ENCODE data around the gene CDKAL1.

The CDKAL1 gene

GRCh38 chr6:21132446-21132845 lies 598.2 kb downstream of the CDKAL1 start:
- no peak for DNase-seq

DNA sequence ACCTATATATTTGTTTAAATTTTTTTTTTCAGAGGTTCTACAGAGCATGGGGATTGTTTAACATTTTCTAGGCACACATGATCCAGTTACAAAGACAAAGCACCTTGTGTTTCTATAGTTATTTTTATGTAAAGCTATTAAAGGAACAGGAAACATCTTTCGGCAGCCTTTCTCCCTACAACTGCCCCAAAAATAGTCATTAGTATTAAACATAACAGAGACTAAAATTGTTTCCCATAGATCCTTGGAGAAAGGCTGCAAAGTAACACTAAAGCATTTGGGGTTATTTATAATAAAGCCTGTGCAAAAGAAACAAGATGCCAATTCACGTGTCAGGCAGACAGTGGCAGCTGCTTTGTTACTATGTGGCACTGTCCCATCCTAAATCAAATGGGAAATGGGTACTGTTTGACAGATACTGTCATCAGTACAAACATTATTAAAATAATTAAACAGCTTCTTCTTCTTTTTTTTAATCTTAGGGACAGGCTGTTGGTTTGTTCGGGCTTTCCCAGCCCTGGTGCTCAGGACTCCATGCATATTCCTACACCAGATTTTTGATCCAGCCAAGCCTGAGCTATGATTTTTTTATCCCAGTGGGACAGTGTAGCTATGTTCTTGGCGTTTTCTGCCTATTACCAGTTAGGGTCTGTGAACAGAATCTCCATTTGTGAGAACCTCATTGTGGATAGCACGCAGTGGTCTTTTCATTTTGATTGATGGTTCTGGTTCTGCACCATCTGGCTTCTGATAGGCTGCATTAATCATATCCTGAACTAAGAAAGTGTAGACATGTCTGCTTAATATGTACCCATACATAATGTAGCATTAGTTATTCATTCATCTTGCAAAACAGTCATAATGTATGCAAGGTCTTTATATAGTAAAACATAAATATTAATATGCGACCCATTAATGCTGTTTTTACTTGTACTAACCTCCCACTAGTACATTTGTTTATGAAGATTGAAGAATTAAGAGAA lies 598.9 kb downstream of the CDKAL1 start:
- DNase-seq, result no peak

GRCh38 chr6:21133901-21134300 lies 599.6 kb downstream of the CDKAL1 start:
- DNase-seq, result no peak

DNA sequence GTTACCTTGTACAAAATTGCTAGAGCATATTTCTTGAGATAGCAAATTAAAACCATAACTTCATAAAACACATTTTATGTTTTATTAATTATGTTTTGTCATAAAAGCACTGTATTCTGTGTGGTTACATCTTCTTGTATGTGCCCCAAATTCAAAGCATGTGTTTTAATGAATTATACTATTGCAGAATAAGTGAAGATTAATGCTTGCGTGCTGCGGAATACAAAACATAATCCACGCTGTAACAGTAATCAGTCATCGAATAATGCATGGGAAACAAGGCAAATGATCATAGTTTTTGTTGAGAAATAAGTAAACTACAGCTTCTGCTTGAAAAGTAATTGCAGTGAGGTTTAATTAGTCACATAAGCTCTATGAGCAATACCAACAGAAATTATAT lies 600.1 kb downstream of the CDKAL1 start:
- no peak for DNase-seq

- no peak for DNase-seq
These were observed 601.3 kb downstream of the CDKAL1 start for GRCh38 chr6:21135484-21136013.

- DNase-seq, result no peak
These were observed 603.6 kb downstream of the CDKAL1 start for GRCh38 chr6:21137700-21138335.

- DNase-seq, result no peak
These were observed 604.2 kb downstream of the CDKAL1 start for GRCh38 chr6:21138336-21139069.

GRCh38 chr6:21140966-21141365 lies 606.7 kb downstream of the CDKAL1 start:
- DNase-seq, result no peak

DNA sequence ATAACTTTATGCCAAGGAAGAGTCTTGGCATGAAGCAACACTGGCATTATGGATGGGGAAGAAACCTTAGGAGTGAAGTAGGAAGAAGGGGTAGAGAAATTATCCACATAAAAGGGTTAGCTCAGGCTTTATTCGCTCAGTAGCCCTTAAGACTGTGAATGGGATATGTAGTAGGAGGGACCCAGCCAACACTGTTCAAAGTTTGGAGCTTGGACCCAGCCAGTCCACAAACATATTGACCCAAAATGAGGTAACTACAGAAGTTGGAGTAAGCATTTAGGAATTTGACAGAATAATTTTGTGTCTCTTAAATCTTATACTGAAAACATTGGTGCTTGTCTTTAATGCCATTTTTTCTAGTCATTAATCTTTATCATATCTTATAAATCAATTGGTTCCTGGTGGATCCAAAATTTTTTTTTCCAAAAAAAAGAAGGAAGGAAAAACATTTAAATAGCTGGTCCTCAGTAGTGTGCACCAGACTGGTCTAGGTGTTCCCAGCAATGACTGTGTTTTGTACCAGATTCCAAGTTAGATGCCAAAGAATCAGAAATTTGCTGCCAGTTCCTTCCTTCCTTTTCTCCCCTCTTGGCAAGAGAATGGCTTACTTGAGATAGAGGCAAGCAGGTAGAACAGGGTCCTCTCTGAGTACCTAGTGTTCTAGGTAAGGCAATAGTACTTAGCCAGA lies 607.5 kb downstream of the CDKAL1 start:
- DNase-seq, result no peak

DNA sequence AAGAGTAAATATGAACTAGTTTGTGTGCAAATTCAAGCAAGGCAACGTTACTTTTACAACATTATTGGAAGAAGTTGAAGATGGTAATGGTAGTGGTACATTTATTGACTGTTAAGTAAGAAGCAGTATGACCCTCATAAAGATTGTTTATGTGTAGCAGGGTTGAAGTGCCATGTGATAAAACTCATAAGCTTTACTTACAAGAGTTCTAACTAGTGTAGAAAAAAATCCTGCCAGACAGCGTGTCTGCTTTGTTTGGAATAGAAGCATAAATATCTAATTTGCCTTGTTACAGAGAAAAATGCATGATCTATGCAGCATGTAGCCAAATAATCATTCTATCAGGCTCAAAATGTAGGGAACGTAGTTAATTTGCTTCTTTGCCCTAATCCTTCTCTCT lies 608.5 kb downstream of the CDKAL1 start:
- DNase-seq, result no peak

DNA sequence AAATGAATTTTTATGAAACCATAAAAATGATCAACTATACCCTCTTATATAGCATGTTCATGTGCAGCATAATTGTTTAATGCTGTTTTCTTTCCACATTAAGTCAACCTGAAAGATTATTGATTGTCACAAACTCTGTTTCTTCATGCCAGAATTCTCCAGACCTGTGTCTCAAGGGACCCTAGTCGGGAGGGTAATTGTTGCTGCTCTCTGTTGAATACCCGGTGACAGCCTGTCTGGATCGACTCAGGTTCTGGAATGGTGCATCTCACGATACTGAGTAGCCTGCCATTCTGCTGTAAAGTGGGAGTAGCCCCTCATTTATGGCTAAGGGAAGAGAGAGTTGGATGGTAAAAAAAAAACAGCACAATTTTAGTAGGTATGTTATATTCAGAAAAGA lies 609.4 kb downstream of the CDKAL1 start:
- DNase-seq, result no peak

DNA sequence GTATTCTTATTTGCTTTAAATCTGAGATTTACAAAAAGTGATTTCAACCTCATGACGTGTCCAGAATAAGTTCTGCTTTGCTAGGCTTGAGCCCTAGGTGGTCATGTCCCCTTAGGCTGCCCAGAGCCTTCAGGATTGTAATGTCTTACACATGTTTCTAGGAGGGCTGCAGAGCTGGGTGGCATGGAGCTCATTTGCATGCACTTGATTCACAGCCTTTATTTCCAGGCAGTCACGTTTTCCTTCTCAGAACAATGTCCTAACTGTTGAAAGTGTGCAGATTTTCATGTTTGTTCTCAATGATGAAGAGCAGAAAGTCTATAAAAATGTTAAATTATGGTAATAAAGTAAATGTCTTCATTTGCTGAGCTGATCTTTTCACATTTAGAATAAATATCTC lies 610.7 kb downstream of the CDKAL1 start:
- no peak for DNase-seq

- no peak for DNase-seq
These were observed 613.7 kb downstream of the CDKAL1 start for GRCh38 chr6:21147995-21148394.

DNA sequence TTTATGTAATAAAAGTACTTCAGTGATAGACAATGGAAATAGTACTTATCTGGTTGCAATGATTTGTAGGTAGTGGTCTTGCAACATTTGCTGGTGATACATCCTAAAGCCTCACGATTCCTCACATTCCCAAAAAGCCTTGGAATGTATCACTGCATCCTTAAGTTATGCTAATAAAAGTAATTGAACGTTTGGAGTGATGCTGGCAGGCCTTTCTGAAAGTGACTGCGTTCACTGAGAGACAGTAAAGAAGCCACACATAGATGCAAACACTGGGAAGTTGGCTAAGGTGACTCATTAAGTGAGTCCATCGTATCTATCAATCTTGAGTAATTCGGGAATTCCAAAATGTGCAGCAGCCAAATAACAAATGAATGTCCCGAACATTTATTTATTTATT lies 615.2 kb downstream of the CDKAL1 start:
- DNase-seq, result no peak

DNA sequence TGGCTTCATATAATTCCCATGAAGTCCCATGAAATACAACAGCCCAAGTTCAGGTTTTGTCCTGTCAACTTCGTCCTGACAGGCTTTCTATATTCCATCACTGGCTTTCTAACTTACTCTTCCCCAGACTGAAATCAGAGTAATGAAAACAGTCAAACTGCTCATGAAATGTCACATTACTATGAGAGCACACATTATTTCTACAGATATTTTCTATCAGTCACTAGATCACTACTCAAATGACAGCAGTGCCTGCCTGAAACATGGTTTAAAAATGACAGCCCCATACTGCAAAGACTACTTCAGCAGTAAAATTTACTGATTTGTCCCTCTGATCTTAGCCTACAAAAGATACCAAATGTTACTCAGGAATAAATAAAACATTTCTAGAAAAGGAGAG lies 616.4 kb downstream of the CDKAL1 start:
- DNase-seq, result no peak

DNA sequence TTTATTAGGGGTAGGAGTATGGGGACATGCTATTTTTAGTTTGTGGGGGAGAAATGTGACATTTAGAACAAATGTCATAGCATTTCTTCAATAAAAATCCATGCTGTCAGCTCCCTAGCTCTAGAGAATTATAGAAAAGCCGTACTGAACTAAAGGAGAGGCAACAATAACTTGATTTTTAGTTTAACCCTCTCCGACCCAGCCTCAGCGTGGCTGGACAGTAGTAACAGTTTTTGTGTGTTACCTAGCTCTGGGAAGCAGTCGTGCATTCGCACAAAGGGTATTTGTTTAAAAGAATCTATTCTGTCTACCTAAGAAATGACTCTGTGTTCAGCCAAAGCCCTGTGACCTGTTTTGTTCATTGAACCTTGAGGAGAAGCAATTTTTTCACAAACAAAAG lies 616.9 kb downstream of the CDKAL1 start:
- DNase-seq, result no peak

GRCh38 chr6:21151530-21151929 lies 617.3 kb downstream of the CDKAL1 start:
- no peak for DNase-seq

DNA sequence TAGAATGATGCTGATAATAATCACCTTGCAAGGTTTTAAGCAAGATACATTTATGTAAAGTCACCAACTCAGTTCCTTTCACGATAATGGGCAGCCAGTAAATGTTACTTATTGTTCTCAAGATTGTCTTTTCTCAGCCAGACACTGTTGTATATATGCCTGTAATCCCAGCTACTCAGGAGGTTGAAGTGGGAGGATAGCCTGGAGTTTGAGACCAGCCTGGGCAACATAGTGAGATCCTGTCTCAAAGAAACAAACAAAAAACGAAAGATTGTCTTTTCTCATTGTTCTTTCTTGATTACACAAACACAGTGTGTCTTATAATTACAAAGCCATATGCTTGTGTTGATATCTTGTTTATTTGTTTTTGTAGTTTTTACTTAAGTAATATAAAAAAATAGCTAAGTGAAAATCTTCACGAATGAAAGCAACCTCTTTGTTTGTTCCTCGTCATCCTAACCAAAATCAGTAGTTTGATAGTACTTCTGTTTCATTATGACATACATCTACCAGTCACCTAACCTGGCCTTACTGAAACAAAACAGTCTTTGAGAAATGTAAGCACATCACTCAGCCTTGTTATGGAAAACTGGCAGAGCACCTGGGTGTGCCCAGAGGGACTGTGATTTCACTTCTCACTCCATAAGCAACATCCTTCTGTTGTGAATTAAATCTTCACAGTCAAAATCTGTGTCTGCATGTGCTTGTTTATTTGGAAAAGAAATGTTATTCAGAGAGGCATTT lies 623.1 kb downstream of the CDKAL1 start:
- DNase-seq, result no peak

DNA sequence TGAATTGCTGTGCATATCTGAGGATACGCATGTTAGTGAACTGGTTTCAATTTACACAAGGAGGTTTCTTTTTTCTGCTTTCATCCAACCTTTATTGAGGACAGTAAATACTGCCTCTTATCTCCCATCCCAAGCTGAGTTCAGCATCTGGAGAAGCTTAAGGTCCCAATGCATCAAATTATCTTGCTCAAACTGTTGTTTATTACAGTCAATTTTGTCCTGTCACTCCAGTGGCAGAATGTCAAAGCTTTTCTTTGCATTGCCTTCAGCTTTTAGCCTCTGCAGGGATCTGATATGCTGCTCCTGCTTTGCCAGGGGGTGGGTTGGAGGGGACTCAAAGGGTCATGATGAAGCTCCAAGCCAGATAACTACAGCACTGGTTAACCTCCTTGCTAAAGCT lies 623.9 kb downstream of the CDKAL1 start:
- DNase-seq, result no peak

GRCh38 chr6:21158873-21159272 lies 624.6 kb downstream of the CDKAL1 start:
- DNase-seq, result no peak

DNA sequence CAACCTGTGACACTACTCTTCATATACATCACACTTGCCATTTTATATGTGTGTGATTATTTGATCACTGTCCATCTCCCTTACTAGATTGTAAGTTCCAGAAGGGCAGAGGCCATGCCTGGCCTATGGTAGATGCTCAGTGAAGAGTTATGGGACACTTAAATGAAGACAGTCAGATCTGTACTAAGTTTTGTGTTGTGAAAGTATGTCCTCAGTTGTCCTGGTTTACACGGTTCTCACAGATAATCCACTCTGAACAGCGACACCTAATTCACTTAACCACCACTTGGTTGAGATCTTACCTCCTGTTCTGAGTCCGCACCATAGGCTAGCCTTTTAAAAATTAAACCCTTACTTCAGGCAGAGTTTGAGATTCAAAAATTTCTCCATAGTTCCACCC lies 625.2 kb downstream of the CDKAL1 start:
- no peak for DNase-seq

GRCh38 chr6:21161707-21162106 lies 627.5 kb downstream of the CDKAL1 start:
- no peak for DNase-seq
